GM18858 (cell line): Measurements from ENCODE around the gene SLC38A10.

Source experiments
- ATAC-seq: cut with Tn5 transposase; IDR thresholded peaks from one replicate; pipeline ENCODE4 v1.9.1; 2021; ENCODE audit not compliant: unreplicated experiment

SLC38A10 gene

DNA sequence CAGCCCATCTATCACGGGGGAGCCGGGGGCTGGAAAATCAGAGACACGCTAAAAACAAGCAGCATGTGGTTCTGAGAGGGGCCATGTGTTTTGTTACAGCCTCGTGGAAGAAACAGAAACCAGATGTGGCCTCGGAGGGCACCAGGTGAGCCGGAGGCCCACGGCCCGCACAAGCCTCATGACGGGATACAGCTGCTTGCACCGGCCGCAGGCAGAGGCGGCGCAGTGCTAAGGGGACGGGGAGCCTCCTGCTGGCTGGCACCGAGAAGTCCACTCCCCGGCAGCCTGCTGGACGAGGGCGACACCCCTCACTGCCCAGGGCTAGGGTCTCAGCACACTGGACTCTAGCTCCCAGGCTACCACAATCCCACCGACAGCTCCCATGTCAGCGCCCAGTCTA lies 36.8 kb downstream of the SLC38A10 start:
- no peak for ATAC-seq

DNA sequence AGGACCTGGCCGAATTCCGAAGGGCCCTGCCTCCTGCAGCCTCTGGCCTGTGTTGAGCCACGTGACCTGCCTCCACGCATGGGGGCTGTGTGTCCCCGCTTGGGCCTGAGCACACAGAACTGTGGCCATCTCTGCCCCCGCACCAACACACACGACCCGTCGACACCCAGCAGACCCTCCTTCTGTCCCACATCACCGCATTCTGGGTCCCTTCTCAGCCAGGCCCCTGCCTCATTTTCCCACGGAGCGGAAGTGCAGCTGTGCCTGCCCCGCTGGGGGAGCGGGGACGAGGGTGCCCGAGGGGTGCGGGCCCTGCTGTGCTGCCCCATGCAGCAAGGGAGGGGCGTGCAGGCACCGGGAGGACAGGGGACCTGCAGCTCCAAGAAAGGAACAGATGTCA lies 37.6 kb downstream of the SLC38A10 start:
- ATAC-seq = no peak

DNA sequence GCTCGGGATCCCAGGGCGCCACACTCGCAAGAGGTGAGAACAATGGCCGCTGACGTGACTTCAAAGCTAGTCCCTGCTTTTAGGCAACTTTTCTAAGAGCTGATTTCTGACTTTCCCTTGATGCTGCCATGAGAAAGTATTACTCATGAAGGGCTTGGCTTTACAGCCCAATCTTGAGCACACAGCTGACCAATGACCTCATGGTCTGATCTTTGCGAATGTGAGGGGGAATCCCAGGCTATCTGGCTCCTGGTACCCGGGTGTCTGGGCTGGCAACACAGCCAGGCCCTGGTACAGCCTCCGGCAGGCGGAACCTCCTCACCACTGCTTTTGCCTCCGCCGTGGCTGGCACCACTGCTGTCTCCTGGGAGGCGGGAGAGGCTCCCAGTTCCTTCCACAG lies 38.5 kb downstream of the SLC38A10 start:
- no peak for ATAC-seq

DNA sequence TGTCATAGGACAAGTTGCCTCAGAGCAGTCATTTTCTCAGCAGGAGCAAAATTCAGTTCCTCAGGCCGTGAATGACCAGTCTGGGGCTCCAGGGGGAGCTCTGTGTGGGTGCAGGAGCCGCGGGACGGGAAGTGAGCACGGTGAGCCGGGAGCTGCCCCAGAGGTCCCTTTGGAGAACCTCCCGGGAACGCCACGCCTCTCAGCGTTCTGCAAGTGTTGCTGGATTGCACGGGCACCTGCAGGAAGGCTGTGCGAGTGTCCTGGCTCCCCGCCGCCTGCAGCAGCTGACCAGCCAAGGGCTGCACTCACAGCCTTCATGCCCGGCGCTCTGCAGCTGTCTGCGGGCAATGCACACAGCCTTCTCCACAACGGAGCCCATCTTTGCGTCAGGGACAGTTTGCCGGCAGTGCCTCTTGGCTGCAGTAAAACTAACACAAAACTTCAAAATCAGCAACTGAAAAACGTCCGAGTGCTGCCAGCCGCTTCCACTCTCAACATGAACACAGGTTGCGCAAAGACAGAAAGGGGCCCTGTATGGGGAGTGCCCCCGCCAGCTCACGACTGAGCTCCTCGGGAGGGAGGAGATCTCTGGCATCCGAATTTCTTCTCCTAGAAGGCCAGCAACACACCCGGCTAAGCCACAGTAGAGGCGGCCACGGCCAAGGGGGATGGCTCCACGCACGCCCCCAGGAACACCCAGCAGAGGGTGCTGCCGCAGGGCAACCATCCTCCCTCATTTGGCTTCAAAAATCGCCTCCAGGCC lies 40.0 kb downstream of the SLC38A10 start:
- ATAC-seq = no peak

DNA sequence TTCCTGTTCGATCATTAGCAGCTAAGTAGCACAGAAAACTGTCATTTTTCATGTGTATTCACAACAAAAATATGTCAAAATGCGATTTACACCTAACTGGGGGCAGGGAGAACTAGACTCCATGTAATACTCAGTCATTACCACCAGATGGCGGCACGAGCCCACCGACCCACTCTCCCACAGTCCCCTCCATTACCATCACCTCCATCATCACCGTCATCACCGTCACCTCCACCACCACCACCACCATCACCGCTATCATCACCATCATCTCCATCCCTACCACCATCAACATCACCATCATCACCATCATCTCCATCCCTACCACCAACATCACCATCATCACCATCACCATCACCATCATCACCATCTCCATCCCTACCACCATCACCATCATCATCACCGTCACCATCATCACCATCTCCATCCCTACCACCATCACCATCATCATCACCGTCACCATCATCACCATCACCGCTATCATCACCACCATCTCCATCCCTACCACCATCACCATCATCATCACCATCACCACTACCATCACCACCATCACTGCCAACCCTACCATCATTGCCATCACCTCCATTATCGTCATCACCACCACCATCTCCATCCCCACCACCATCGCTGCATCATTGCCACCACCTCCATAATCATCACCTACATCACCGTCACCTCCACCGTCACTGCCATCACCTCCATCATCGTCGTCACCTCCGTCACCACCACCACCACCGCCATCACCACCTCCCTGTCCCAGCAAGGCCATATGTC lies 41.6 kb downstream of the SLC38A10 start:
- no peak for ATAC-seq

DNA sequence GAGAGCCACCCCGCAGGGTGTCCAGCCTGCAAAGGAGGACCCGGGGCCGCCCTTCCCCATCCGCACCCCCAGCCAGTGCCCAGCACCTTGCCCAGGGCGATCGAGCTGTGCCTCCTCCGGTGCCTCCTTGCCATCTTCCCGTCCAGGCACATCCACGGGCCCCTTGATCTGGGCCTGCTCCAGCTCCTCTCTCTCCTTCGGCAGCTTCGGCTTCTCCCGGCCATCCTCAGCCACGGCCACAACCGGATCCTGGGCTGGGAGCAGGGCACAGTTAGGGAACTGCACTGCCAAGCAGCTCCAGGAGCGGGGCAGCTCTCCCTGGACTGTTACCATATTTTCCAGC lies 42.1 kb downstream of the SLC38A10 start:
- no peak for ATAC-seq

DNA sequence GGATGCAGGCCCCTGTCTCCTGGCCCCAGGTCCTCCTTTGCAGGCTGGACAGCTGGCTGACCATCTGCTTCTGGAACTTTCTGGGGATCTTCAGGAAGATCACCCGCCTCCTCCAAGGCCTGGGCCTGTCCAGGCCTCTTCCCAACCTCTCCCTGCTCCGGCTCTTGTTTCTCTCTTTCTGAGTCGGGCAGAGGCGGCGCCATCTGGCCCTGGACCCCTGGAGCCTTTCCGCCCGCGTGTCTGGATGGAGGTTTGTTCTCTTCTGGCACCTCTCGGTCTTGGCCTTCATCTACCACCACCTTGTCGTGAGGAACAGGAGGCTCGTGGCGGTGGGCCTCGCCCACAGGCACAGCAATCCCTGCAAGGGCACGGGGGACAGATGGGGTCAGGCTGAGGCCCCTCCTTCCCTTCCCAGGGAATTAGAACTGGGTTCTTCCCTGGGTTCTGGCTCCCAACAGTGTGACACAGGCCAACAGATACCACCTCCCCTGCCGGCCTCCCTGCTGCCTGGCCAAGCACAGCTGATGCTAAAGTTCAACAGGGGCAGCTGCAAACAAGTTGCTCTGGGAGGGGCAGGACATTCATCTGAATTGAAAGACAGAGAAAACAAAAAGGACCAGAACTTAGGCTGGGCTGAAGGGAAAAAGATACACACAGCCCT lies 42.7 kb downstream of the SLC38A10 start:
- no peak for ATAC-seq

DNA sequence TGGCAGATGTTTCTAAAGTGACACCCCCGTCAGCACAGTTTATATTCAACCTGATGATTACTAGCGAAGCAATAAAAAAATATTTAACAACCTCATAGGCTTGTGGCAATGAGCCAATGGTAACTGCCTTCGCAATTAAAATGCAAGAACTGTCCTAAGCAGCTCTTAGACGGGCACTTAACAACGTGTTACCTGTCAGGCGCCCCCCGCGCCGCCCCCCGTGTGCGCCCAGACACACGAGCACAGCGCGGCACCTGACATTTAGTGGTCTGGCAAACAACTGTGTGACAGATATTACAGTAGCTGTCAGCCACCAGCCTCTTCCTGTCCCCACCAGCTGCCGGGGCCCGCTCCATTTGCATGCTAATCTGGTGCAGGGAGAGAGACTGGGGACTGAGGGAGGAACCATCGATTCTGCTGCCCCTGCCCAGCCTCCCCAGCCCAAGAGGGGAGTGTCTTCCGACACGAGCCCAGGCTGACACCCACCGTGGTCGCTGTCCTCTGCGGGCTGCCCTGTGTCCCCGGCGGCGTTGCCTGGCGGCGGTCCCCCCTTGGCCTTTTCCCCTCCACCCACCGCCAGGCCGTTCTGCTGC lies 43.3 kb downstream of the SLC38A10 start:
- no peak for ATAC-seq

DNA sequence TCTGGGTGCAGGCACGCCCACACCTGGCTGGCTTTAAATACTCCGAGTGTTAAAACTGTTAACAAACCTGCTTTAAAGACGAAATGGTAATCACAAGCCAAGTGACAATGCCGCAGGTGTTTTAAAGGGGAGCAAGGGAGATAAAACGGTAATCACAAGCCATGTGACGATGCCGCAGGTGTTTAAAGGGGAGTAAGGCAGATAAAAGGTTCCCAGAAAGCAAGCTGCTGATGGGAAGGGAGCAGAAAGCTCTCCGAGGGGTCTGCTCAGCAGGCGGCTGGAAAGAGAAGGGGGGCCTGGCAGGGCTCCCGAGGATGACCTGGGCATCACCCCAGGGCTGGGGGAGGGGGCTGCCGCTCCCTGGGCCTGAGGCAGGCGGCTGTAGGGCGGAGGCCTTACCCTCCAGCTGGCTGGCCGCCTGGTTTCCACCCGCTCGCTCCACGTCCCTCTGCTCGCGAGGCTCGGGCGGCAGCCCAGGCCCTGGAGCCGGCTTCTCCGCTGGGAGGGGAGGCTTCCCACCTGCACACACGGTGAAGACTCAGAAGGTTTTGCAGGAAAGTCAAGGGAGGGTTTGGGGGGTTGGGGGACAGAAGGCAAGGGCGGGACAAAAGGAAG lies 43.9 kb downstream of the SLC38A10 start:
- ATAC-seq = no peak

DNA sequence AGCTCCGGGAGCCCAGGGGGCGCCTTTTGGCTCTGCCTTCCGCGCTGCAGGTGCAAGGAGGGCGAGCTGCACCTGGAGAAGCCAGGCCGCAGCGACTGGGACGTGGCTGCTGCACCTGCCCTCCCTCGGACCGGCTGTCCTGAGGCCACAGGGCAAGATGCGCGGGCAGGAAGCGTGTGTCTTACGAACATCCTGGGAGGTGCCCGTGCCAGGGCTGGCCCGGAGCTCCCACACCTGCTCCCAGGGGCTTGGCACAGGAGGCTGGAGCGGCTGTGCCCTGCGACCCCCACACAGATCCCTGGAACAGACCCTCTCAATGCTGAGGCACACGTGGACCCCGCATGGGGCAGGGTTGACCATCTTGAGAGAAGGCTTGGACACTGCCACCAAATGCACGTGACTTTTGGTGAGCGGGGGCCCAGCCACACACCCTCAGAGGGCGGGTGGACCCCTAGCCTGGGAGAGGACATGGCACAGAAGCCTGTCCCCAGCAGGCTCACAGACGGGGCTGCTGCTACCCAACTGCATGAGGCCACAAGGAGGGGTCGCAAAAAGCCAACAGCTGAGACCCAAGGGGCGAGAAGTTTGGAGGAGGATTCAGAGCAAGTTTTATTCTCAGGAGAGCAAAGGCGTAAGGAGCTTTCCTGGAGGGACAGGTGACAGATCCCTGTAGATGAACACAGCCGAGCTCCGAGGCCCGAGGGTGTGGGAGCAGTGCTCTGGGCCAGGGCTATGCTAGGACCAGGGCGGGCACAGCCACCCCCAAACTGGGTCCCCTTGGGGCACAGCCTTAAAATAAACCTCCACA lies 44.6 kb downstream of the SLC38A10 start:
- no peak for ATAC-seq

DNA sequence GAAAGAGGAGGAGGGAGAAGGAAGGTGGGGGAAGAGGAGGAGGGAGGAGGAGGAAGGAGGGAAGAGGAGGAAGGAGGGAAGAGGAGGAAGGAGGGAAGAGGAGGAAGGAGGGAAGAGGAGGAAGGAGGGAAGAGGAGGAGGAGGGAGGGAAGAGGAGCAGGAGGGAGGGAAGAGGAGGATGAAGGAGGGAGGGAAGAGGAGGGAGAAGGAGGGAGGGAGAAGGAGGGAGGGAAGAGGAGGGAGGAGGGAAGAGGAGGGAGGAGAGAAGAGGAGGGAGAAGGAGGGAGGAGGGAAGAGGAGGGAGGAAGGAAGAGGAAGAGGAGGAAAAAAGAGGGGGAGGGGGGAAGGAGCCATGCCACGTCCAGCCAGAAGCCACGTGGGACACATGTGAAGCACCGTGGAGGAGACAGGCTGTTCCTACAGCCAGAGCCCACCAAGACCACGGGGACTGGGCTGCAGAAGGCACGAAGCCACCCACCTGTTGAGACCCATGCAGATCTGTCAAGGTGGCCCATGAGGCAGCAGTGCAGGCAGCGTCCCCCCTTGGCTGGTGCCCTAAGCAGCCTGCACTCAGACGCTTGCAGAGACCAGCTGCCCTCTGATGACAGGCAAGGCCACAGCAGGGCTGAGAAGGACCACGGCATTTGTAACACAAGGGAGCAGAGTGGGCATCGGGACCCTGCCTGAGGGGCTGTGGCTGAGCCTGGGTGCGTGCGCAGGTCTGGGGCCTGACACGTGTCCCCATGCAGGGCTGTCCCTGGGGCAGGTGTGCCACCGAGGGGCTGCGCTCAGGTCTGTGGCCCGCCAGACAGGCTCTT lies 45.7 kb downstream of the SLC38A10 start:
- ATAC-seq = no peak

DNA sequence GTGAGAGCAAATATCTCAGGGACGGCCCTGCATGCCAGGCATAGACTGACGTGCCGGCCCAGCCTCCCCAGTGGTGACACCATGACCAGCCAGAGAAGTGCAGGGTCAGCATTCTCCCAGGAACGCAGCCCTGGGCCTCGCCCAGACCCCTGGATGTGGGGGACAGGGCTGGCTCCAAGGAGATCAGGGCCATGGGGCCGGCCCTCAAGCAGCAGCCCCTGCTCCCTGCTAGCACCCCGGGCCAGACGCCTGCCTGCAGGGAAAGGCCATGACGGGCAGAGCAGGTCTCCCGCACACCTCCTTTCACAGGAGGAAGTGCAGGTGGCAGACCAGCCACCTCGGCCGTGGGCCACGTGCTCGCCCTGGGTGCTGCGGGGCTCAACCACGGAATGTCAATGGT lies 46.5 kb downstream of the SLC38A10 start:
- ATAC-seq = no peak

DNA sequence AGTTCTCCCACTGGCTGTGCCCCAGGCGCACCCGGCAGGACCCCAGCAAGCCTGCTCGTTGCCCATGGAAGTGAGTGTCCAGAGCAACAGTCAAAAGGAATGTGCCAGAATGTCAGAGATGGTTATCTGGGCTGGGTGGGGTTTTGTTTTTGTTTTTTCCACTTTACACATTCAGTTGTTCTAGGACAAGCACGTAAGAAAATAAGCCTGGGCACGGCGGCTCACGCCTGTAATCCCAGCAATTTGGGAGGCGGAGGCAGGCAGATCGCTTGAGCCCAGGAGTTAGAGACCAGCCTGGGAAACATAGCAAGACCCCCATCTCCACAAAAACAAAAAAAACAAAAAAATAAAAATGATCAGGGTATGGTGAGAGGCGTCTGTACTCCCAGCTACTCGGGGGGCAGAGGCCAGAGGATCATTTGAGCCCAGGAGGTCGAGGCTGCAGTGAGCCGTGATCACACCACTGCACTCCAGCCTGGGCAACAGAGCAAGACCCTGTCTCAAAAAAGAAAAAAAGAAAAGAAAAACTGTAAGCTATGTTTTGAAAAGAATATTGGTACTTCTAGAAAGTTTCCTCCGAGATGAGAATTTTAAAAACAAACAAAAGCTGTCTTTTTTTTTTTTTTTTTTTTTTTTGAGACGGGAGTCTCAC lies 47.6 kb downstream of the SLC38A10 start:
- no peak for ATAC-seq

DNA sequence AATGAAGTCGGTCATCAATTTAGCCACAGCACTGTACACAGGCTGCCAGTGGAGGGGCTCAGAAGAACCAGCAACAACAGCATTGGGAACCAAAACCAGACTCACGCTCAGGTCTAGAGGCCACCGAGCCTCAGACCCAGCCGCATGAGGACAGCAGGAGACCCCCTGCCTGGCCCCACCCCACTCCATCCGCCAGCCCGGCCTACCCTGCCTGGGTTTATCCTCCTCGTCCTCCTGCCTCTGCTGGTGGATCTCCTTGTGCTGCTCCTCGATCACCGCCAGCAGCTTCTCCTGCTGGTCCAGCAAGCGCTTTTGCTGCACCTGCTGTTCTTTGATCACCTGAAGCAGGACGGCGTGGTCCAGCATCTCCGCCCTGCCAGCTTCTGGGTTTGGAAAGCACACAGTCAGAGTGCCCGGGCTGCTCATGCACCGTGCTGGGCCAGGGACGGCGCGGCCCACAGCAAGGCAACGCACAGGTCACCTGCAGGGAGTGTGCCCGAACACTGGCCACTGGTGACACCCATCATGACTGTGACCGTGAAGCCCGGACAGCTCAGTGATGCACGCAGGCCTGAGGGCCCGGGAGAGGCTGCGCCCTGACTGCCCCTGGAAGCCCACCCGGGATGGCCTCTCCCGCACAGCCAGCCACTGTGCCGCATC lies 48.3 kb downstream of the SLC38A10 start:
- no peak for ATAC-seq

DNA sequence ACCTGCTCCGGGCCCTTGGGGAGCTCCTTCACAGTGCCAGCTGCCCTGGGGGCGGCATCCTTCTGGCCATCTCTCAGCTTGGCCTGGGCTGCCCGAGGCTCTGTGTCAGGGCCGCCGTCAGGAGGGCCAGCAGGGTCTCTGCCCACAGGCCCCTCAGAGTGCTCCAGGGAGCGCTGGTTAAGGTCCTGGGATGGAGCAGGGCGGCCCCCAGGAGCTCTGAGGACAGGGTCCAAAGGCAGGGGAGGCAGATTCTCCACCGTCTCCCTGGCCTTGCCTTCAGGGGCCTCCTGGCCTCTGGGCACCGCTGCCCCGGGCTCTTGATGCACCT lies 48.8 kb downstream of the SLC38A10 start:
- ATAC-seq = no peak

DNA sequence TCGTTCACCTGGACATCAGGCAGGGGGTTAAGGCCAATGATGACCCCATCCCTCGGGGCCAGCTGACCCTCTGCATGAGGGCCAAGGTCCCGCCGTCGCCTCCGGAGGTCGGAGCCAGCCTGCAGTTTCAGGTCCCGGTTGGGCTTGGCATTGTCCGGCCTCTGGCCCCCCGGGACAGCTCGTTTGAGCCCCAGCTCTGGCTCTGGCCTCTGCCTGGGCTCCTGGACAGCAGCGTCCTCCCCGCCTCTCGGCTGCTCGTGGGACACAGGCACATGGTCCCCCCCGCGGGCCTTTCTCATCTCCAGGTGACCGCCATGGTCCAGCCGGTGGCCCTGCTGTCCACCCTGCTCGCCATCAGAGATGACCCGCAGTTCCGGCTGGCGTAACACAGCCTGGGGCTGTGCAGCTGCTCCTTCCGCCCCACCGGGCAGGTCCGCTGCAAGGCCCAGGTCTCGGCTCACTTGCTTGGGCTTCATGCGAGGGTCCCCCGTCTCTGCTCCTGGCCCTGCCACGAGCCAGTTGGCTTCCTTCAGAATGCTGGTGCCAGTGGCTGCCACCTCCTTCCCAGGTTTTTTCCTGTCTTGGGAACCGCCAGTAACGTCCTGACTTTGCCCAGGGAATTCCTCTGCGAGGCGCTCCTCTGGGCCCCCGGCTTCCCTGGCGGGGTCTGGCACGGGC lies 49.3 kb downstream of the SLC38A10 start:
- ATAC-seq = no peak

DNA sequence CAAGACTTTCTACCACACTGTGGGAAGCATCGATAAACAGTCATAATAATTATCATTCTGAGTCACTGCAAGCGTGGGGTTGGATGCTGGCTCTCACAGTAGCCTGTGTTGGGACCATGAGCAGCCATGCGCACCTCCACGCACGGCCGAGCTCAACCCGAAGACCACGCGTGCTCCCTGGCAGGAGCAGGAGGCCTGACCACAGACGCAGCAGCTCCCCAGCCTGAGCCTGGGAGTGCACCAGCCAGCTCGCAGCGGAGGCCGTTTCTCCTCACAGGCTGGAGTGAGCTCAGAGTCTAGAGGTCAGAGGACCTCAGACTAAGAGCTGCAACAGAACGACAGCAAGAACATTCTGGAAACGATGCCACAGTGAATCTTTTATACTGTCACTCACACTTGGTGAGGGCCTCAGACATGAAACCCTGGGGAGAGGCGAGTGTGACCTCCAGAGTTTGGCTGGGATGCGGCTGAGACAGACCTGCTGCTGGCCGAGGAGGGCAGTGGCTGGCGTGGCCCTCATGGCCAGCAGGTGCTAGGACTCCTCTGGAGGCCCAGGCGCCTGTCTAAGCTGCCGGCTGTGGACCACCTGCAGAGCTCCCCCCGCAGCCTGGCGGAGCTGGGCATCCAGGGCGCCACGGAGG lies 50.0 kb downstream of the SLC38A10 start:
- ATAC-seq = no peak
